NOMO-1 treated with DMSO at 0.1 percent for 48 hours (cell line): ENCODE measurements around the gene DNAJC22.
A peak's percentile ranks its signal among the peaks of the same experiment; 100 is the strongest.
"Not testable (repeated sequence)": the region's sequence is repeated elsewhere in the genome, so short reads cannot be mapped to it uniquely, and the experiment has no call there.

ENCODE experiments used
- DNase-seq: peaks from one replicate; lab custom pipeline; 2025; ENCODE audit not compliant: unreplicated experiment; lab: John Stamatoyannopoulos, UW

DNAJC22 gene

GRCh38 chr12:49369411-49370145 is 22.9 kb downstream of the DNAJC22 start:
- DNase-seq, result peak; percentile 43

- DNase-seq, result no peak
Observed at GRCh38 chr12:49370539-49370938, 23.9 kb downstream of the DNAJC22 start.

- DNase-seq, result no peak
Observed at GRCh38 chr12:49375406-49375805, 28.7 kb downstream of the DNAJC22 start.

- DNase-seq, result no peak
Observed at GRCh38 chr12:49377386-49377785, 30.7 kb downstream of the DNAJC22 start.

- DNase-seq, result not testable (repeated sequence)
Observed at GRCh38 chr12:49380184-49380583, 33.5 kb downstream of the DNAJC22 start.

- peak; percentile 84 for DNase-seq
Observed at GRCh38 chr12:49388682-49389386, 42.1 kb downstream of the DNAJC22 start.

GRCh38 chr12:49389387-49389703 is 42.7 kb downstream of the DNAJC22 start:
- DNase-seq, result no peak

GRCh38 chr12:49397000-49397399 is 50.3 kb downstream of the DNAJC22 start:
- DNase-seq, result no peak

GRCh38 chr12:49400304-49400703 is 53.6 kb downstream of the DNAJC22 start:
- DNase-seq, result no peak
